ENCODE measurements around the gene GGT6. TPM values are rescaled to one million over a fixed set of nuclear protein-coding genes. Genes with fewer than 3 reads are reported as not detected.

Gene GGT6
- total RNA-seq, 1 donor = not detected

DNA sequence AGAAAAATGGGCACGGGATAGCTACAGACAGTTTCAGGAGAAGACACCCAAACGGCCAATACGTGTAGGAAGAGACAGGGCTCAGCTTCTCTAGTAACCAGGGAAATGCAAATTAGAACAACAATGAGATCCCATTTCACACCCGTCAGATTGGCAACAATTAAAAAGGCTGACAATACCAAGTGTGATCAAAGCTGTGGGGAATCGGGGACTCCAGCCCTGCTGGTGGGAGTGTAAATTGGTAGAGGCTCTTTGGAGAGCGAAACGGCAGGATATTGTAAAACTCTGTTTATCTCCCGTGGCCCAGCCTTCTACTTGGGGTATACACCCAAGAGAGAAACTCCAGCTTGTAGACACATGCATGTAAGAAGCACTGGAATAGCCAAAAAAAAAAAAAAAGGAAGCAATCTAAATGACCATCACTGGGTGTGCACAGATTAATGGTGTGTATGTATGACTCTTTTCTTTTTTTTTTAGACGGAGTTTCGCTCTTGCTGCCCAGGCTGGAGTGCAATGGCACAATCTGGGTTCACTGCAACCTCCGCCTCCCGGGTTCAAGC lies 32.7 kb downstream of the GGT6 start:
- no peak overlapping the region for H3K4me2 ChIP-seq (ENCODE audit: insufficient read depth, low read length)
- H3K27me3 ChIP-seq (ENCODE audit: insufficient read depth, low read length) = no peaks in the 10 kb centered on the region
- H3K27ac ChIP-seq (ENCODE audit: low read depth, low read length) = no peak overlapping the region
- no peak overlapping the region for H3K4me3 ChIP-seq (ENCODE audit: insufficient read depth, low read length)
- H2AFZ ChIP-seq (ENCODE audit: low read length) = no peak overlapping the region
- no peaks in the 10 kb centered on the region for H3K4me1 ChIP-seq (ENCODE audit: insufficient read depth, low read length)
- no peaks in the 10 kb centered on the region for H3K79me2 ChIP-seq (ENCODE audit: insufficient read depth, low read length)
- no peaks in the 10 kb centered on the region for H4K20me1 ChIP-seq (ENCODE audit: insufficient read depth, low read length)
- TF ChIP-seq, protein P1, sequence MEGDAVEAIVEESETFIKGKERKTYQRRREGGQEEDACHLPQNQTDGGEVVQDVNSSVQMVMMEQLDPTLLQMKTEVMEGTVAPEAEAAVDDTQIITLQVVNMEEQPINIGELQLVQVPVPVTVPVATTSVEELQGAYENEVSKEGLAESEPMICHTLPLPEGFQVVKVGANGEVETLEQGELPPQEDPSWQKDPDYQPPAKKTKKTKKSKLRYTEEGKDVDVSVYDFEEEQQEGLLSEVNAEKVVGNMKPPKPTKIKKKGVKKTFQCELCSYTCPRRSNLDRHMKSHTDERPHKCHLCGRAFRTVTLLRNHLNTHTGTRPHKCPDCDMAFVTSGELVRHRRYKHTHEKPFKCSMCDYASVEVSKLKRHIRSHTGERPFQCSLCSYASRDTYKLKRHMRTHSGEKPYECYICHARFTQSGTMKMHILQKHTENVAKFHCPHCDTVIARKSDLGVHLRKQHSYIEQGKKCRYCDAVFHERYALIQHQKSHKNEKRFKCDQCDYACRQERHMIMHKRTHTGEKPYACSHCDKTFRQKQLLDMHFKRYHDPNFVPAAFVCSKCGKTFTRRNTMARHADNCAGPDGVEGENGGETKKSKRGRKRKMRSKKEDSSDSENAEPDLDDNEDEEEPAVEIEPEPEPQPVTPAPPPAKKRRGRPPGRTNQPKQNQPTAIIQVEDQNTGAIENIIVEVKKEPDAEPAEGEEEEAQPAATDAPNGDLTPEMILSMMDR (IDR thresholded peaks at IDR 0.05; ENCODE audit: extremely low read depth, low read depth, low read length) = no peak
- no peaks in the 10 kb centered on the region for H3K36me3 ChIP-seq (ENCODE audit: insufficient read depth, low read length)
- H3K9me3 ChIP-seq (ENCODE audit: low read depth, low read length) = no peaks in the 10 kb centered on the region
- DNase-seq (ENCODE audit: insufficient read length, low spot score, missing footprints) = no peak

DNA sequence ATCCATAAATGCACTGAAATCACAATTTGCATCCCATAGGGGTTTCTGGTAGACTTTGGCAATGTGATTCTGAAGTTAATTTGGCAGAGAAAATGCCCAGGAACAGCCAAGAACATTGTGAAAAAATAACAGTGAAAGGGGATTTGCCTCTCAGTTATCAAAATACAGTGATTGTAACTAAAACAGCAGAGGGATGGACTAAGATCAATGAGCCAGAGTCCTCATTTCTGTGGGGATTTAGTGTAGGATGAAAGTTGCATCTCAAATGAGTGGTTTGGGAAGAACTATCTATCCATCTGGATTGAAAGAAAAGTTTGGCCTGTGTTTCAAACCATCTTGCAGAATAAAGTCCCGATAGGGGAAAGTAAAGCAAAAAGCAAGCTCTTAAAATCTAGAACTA lies 33.2 kb downstream of the GGT6 start:
- H3K9me3 ChIP-seq (ENCODE audit: low read depth, low read length) = no peaks in the 10 kb centered on the region
- H3K4me2 ChIP-seq (ENCODE audit: insufficient read depth, low read length) = no peak overlapping the region
- no peaks in the 10 kb centered on the region for H3K4me1 ChIP-seq (ENCODE audit: insufficient read depth, low read length)
- H3K27ac ChIP-seq (ENCODE audit: low read depth, low read length) = no peak overlapping the region
- no peaks in the 10 kb centered on the region for H3K79me2 ChIP-seq (ENCODE audit: insufficient read depth, low read length)
- no peak overlapping the region for H3K4me3 ChIP-seq (ENCODE audit: insufficient read depth, low read length)
- no peak overlapping the region for H2AFZ ChIP-seq (ENCODE audit: low read length)
- no peaks in the 10 kb centered on the region for H4K20me1 ChIP-seq (ENCODE audit: insufficient read depth, low read length)
- H3K27me3 ChIP-seq (ENCODE audit: insufficient read depth, low read length) = no peaks in the 10 kb centered on the region
- H3K36me3 ChIP-seq (ENCODE audit: insufficient read depth, low read length) = no peaks in the 10 kb centered on the region
- DNase-seq (ENCODE audit: insufficient read length, low spot score, missing footprints) = no peak
- TF ChIP-seq, protein P1 (IDR thresholded peaks at IDR 0.05; ENCODE audit: extremely low read depth, low read depth, low read length) = no peak

DNA sequence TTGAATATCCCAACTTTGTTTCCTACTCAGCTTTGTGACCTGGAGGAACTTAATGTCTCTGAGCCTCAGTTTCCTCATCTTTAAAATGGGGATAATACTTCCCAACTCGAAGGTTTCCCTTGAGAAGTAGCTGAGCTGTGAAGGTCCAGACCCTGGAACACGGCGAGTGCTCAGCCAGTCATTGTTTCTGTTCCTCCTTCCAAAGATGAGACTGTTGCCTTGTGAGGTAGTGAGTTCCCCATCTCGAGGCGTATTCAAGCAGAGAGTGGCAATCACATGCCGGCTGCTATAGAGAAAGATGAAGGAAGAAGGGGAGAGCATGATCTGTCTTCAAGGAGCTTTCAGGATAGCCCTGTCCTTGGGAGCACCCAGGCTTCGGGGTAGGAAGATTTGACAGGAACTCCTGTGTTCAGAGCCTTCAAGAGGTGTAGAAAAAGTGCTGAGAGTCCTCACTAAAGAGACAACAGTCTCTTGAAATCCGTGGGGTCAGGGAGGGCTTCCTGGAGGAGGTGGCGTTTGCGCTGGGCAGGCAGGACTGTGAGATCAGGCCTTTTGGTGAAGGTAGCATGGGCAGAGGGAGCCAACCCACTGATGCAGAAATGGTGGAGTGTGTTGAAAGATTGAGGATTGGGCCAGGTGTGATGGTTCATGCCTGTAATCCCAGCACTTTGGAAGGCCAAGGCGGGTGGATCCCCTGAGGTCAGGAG lies 34.5 kb downstream of the GGT6 start:
- H3K27me3 ChIP-seq (ENCODE audit: insufficient read depth, low read length) = no peaks in the 10 kb centered on the region
- H4K20me1 ChIP-seq (ENCODE audit: insufficient read depth, low read length) = no peaks in the 10 kb centered on the region
- no peak overlapping the region for H2AFZ ChIP-seq (ENCODE audit: low read length)
- TF ChIP-seq, protein P1 (IDR thresholded peaks at IDR 0.05; ENCODE audit: extremely low read depth, low read depth, low read length) = no peak
- H3K4me2 ChIP-seq (ENCODE audit: insufficient read depth, low read length) = no peak overlapping the region
- no peaks in the 10 kb centered on the region for H3K79me2 ChIP-seq (ENCODE audit: insufficient read depth, low read length)
- H3K27ac ChIP-seq (ENCODE audit: low read depth, low read length) = no peak overlapping the region
- no peaks in the 10 kb centered on the region for H3K9me3 ChIP-seq (ENCODE audit: low read depth, low read length)
- no peaks in the 10 kb centered on the region for H3K36me3 ChIP-seq (ENCODE audit: insufficient read depth, low read length)
- no peaks in the 10 kb centered on the region for H3K4me1 ChIP-seq (ENCODE audit: insufficient read depth, low read length)
- H3K4me3 ChIP-seq (ENCODE audit: insufficient read depth, low read length) = no peak overlapping the region
- DNase-seq (ENCODE audit: insufficient read length, low spot score, missing footprints) = no peak

DNA sequence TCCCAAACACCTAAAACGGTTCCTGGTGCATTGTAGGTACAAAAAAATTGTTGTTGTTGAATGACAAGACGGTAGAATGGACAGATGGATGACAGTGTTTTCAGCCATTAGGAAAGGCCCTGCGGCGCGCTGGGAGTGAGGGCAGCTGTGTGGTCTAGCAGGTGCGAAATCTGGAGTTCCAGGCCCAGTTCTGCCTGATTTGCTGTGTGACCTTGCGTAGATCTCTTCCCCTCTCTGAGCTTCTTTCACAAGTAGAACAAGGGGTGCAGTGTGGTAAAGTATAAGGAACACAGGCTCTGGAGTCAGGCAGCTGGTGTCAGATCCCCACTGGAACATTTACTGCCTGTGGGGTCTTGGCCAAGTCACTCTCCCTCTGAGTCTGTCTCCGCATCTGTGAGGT lies 36.4 kb downstream of the GGT6 start:
- Histone ChIP-seq H3K4me1 (ENCODE audit: insufficient read depth, low read length) (no peaks in the 10 kb centered on the region), H4K20me1 (ENCODE audit: insufficient read depth, low read length) (no peaks in the 10 kb centered on the region), H3K9me3 (ENCODE audit: low read depth, low read length) (no peaks in the 10 kb centered on the region), H3K27me3 (ENCODE audit: insufficient read depth, low read length) (no peaks in the 10 kb centered on the region), H3K27ac (ENCODE audit: low read depth, low read length) (no peak overlapping the region), H3K36me3 (ENCODE audit: insufficient read depth, low read length) (no peaks in the 10 kb centered on the region), H2AFZ (ENCODE audit: low read length) (no peak overlapping the region), H3K4me2 (ENCODE audit: insufficient read depth, low read length) (no peak overlapping the region), H3K79me2 (ENCODE audit: insufficient read depth, low read length) (no peaks in the 10 kb centered on the region), H3K4me3 (ENCODE audit: insufficient read depth, low read length) (no peak overlapping the region)
- TF ChIP-seq, protein P1 (IDR thresholded peaks at IDR 0.05; ENCODE audit: extremely low read depth, low read depth, low read length) = no peak
- no peak for DNase-seq (ENCODE audit: insufficient read length, low spot score, missing footprints)

All from osteoblast (primary cell).